Fibroblast of pulmonary artery (primary cell): Measurements from ENCODE around the gene ABCA4.

Source experiments
- DNase-seq: peaks from one replicate; pipeline ENCODE4 v3.0.0-alpha.2; 2010; ENCODE audit warnings: low read depth
- H3K4me3 ChIP-seq: replicated peaks from 2 replicates; pipeline ENCODE4 v1.5.1; 2011; ENCODE audit warnings: low read depth, mild to moderate bottlenecking, control low read depth, low read length, moderate library complexity
- TF ChIP-seq, protein P1 (sequence below): IDR thresholded peaks from 2 replicates; pipeline ENCODE4 v1.5.1; 2011; ENCODE audit warnings: mild to moderate bottlenecking, control low read depth, low read length, inconsistent platforms; ENCODE audit errors: missing control alignments

Gene ABCA4

DNA sequence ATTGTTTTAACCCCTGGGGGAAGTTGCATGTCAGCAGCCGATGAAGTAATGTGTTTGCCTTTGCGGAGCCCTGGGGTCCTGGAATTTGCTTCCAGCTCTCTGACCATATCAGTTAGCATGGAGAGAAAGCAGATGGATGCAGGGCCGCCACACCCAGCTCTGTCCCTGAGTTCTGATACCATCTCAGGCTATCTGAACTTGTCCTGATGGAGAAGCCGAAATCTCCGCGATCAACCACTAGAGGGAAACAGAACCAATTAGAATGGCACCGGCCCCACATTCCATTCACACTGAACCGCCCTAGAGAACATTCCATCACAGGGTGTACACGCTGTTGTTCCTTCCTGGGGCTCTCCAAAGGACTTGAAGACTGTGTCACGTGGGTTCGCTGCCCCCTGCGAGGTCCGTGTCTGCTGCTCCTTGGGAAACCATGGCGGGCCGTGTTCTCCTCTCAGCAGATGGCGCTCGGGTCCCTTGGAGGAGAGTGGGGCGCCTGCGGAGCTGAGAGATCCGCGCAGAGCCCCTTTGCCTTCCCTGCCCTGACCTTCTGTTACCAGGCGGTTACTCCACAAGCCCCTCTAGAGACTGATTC is 75.4 kb downstream of the ABCA4 start:
- peak; percentile 98 for DNase-seq
- TF ChIP-seq, protein P1, sequence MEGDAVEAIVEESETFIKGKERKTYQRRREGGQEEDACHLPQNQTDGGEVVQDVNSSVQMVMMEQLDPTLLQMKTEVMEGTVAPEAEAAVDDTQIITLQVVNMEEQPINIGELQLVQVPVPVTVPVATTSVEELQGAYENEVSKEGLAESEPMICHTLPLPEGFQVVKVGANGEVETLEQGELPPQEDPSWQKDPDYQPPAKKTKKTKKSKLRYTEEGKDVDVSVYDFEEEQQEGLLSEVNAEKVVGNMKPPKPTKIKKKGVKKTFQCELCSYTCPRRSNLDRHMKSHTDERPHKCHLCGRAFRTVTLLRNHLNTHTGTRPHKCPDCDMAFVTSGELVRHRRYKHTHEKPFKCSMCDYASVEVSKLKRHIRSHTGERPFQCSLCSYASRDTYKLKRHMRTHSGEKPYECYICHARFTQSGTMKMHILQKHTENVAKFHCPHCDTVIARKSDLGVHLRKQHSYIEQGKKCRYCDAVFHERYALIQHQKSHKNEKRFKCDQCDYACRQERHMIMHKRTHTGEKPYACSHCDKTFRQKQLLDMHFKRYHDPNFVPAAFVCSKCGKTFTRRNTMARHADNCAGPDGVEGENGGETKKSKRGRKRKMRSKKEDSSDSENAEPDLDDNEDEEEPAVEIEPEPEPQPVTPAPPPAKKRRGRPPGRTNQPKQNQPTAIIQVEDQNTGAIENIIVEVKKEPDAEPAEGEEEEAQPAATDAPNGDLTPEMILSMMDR = peak; percentile 70
- no peak overlapping the region for H3K4me3 ChIP-seq

GRCh38 chr1:94044891-94045290 is 76.1 kb downstream of the ABCA4 start:
- H3K4me3 ChIP-seq = no peak overlapping the region
- no peak for DNase-seq
- TF ChIP-seq, protein P1 = no peak

DNA sequence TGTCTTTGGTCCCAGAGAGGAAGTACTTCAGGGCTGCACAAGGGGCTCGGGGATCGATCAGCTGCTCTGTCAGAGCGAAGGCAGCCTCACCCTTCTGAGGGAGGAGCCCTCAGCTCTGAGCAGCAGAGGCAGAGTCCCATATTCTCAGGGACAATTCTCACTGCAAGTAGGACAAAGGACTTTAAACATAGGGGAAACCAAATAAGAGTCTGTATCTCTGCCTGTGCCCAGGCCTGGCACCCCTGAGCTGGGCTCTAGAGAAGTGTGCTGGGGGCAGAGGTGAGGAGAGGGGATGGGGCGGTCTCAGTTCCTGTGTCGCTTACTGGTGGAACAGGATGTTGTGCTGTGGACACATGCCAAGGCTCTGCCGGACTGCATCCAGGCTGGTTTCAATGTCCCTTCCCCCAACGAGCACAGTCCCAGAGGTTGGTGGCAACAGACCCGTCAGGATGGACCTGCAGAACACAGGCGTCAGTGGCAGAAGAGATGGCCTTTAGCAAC is 76.6 kb downstream of the ABCA4 start:
- no peak overlapping the region for H3K4me3 ChIP-seq
- no peak for DNase-seq
- TF ChIP-seq, protein P1 = no peak

DNA sequence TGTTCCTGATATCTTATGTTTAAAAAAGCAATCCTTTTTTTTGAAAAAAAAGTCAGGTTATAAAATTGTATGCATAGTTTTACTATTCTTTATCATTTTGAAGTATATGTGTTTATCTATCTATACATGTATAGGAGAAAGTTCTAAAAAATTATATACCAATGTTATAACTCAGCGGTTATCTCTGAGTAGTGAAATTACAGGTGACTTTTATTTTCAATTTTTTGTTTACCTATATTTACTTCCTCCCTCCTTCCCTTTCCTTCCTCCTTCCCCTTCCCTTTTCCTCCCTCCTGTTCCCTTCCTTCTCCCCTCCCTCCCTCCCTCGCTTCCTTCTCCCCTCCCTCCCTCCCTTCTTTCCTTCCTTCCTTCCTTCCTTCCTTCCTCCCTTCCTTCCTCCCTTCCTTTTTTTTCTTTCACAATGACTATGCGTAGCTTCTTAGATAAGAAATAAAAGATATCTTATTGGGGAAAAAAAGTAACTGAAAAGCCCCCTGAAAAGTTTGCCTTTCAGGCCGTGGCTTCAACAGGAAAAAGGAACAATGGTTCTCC is 77.1 kb downstream of the ABCA4 start:
- H3K4me3 ChIP-seq = no peak overlapping the region
- DNase-seq = no peak
- TF ChIP-seq, protein P1 = no peak

- DNase-seq = no peak
- TF ChIP-seq, protein P1 = no peak
- no peak overlapping the region for H3K4me3 ChIP-seq
Observed at GRCh38 chr1:94042388-94042787, 78.6 kb downstream of the ABCA4 start.

DNA sequence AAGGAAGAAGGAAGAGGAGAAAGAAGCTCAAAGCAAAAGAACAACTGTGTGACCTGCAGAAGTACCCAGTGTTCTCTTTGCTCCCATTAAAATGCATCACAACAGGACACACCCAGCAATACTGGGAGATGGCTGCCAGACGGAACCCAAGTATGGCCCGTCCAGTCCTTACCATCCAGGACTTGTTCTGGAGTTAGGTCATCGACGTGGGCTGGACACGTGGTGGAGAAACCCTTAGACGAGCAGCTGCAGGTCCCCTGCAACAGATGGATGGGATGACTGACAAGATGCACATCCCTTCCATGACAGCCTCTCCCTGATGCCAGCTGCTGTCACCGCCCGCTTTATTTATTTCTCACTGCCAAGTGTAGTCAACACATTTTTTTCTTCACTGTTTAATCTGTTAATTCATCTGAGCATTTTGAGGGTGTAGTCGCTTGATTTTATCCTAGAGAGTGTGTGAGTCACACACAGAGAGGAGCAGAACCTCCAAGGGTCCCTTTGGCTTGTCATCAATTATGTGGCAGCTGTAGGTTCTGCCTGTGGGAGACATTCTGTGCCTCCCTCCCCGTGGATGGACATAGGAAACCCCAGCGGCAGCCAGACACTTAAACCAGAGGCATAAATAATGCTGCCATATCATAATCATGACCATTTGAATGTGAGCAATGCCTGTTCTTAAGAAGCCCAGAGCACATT is 80.9 kb downstream of the ABCA4 start:
- no peak for DNase-seq
- TF ChIP-seq, protein P1 = no peak
- no peak overlapping the region for H3K4me3 ChIP-seq
